HG03575 (cell line): ENCODE measurements around the gene CNIH3.
"Not testable (repeated sequence)": the region's sequence is repeated elsewhere in the genome, so short reads cannot be mapped to it uniquely, and the experiment has no call there.

Source experiments
- ATAC-seq: cut with Tn5 transposase; IDR thresholded peaks from one replicate; pipeline ENCODE4 v1.9.1; 2021; ENCODE audit not compliant: unreplicated experiment, insufficient number of reproducible peaks, low FRiP score; ENCODE audit errors: extremely low read depth

The CNIH3 gene

GRCh38 chr1:224675590-224675989, 59.5 kb downstream of the CNIH3 start:
- no peak for ATAC-seq

GRCh38 chr1:224676551-224676950, 60.4 kb downstream of the CNIH3 start:
- ATAC-seq = no peak

- no peak for ATAC-seq
Measured at GRCh38 chr1:224678168-224678567, 62.1 kb downstream of the CNIH3 start.

GRCh38 chr1:224679606-224680005, 63.5 kb downstream of the CNIH3 start:
- no peak for ATAC-seq

- ATAC-seq = no peak
Measured at GRCh38 chr1:224681816-224682215, 65.7 kb downstream of the CNIH3 start.

GRCh38 chr1:224683936-224684335, 67.8 kb downstream of the CNIH3 start:
- ATAC-seq = no peak

GRCh38 chr1:224684979-224685425, 68.9 kb downstream of the CNIH3 start:
- no peak for ATAC-seq

- ATAC-seq = not testable (repeated sequence)
Measured at GRCh38 chr1:224686140-224686539, 70.0 kb downstream of the CNIH3 start.

- no peak for ATAC-seq
Measured at GRCh38 chr1:224687465-224687864, 71.3 kb downstream of the CNIH3 start.

- no peak for ATAC-seq
Measured at GRCh38 chr1:224689374-224689773, 73.3 kb downstream of the CNIH3 start.

GRCh38 chr1:224690576-224690975, 74.5 kb downstream of the CNIH3 start:
- ATAC-seq = no peak

- no peak for ATAC-seq
Measured at GRCh38 chr1:224691148-224691925, 75.2 kb downstream of the CNIH3 start.

GRCh38 chr1:224694969-224695368, 78.9 kb downstream of the CNIH3 start:
- ATAC-seq = no peak

- no peak for ATAC-seq
Measured at GRCh38 chr1:224696021-224696420, 79.9 kb downstream of the CNIH3 start.

GRCh38 chr1:224696891-224697765, 81.0 kb downstream of the CNIH3 start:
- no peak for ATAC-seq

GRCh38 chr1:224698015-224698451, 81.9 kb downstream of the CNIH3 start:
- no peak for ATAC-seq

- ATAC-seq = no peak
Measured at GRCh38 chr1:224700918-224701531, 84.9 kb downstream of the CNIH3 start.

GRCh38 chr1:224703702-224704101, 87.6 kb downstream of the CNIH3 start:
- ATAC-seq = no peak

- no peak for ATAC-seq
Measured at GRCh38 chr1:224704107-224704735, 88.1 kb downstream of the CNIH3 start.
